Neural cell (in vitro differentiated cells): ENCODE data around the gene ING5. TPM values are rescaled to one million over a fixed set of nuclear protein-coding genes. Genes with fewer than 3 reads are reported as not detected.

Experiments
- H2AFZ ChIP-seq: fragments of 200-600, 300-800 bp; sonication (generic), shearing (Covaris generic); 2 replicates; pipeline ENCODE4 v1.6.0; 2014; ENCODE audit warnings: low read depth, mild to moderate bottlenecking, antibody characterized with exemption, low read length, moderate library complexity
- H3F3A ChIP-seq: fragments of 200-600 bp; shearing (Covaris generic); 2 replicates; pipeline ENCODE4 v1.6.1; 2016; ENCODE audit warnings: mild to moderate bottlenecking, moderate library complexity, mixed read lengths, antibody characterized with exemption, low read length; ENCODE audit not compliant: insufficient read depth, poor library complexity, severe bottlenecking
- H3K27ac ChIP-seq: fragments of 200-600, 300-800 bp; sonication (generic), shearing (Covaris generic); 2 replicates; pipeline ENCODE4 v1.5.1; 2014; ENCODE audit warnings: mild to moderate bottlenecking, low read length, moderate library complexity
- H3K27me3 ChIP-seq: fragments of 300-800, 200-600 bp; sonication (generic), shearing (Covaris generic); 2 replicates; pipeline ENCODE4 v1.6.0; 2014; ENCODE audit warnings: mild to moderate bottlenecking, low read depth, low read length, moderate library complexity; ENCODE audit not compliant: insufficient read depth
- H3K36me3 ChIP-seq: fragments of 300-800, 200-600 bp; sonication (generic), shearing (Covaris generic); 2 replicates; pipeline ENCODE4 v1.5.1; 2014; ENCODE audit warnings: mild to moderate bottlenecking, antibody characterized with exemption, low read length, moderate library complexity; ENCODE audit not compliant: insufficient read depth
- H3K4me2 ChIP-seq: fragments of 300-800, 200-600 bp; sonication (generic), shearing (Covaris generic); 2 replicates; pipeline ENCODE4 v1.6.0; 2014; ENCODE audit warnings: mild to moderate bottlenecking, low read length
- H3K4me3 ChIP-seq: fragments of 300-800, 200-600 bp; sonication (generic), shearing (Covaris generic); 2 replicates; pipeline ENCODE4 v1.5.1; 2014; ENCODE audit warnings: mild to moderate bottlenecking, low read length, moderate library complexity
- H3K79me2 ChIP-seq: fragments of 200-600 bp; shearing (Covaris generic); replicated peaks from 2 replicates; pipeline ENCODE4 v1.6.0; 2014; ENCODE audit warnings: mild to moderate bottlenecking, low read length, moderate library complexity; ENCODE audit not compliant: insufficient read depth
- H3K9ac ChIP-seq: fragments of 300-800, 200-600 bp; sonication (generic), shearing (Covaris generic); 2 replicates; pipeline ENCODE4 v1.6.1; 2016; ENCODE audit warnings: mild to moderate bottlenecking, low read length, mixed read lengths
- H3K9me2 ChIP-seq: fragments of 200-600 bp; shearing (Covaris generic); 2 replicates; pipeline ENCODE4 v1.6.1; 2016; ENCODE audit warnings: mild to moderate bottlenecking, low read length, mixed read lengths; ENCODE audit not compliant: insufficient read depth
- H3K9me3 ChIP-seq: fragments of 200-600, 300-800 bp; sonication (generic), shearing (Covaris generic); 2 replicates; pipeline ENCODE4 v1.6.1; 2016; ENCODE audit warnings: mild to moderate bottlenecking, mixed run types, low read length, moderate library complexity, mixed read lengths
- H4K20me1 ChIP-seq: fragments of 200-600 bp; shearing (Covaris generic); 2 replicates; pipeline ENCODE4 v1.6.1; 2016; ENCODE audit warnings: mild to moderate bottlenecking, mixed run types; ENCODE audit not compliant: insufficient read depth
- CTCF ChIP-seq: fragments of 450-650 bp; IDR thresholded peaks from 2 replicates; pipeline ENCODE4 v1.5.1; 2014; ENCODE audit warnings: antibody characterized with exemption, mild to moderate bottlenecking, moderate library complexity; ENCODE audit not compliant: poor library complexity, severe bottlenecking
- EP300 ChIP-seq: fragments of 450-650 bp; conservative IDR thresholded peaks from 2 replicates; pipeline ENCODE4 v1.6.1; 2014; ENCODE audit warnings: antibody characterized with exemption, mild to moderate bottlenecking, moderate library complexity; ENCODE audit not compliant: poor library complexity, severe bottlenecking
- EZH2 ChIP-seq: fragments of 200-600, 300-800 bp; shearing (Covaris generic), sonication (generic); IDR thresholded peaks from 2 replicates; pipeline ENCODE4 v1.6.1; 2014; ENCODE audit warnings: antibody characterized with exemption, low read length, borderline replicate concordance, mild to moderate bottlenecking; ENCODE audit not compliant: insufficient read depth, poor library complexity, severe bottlenecking
- MXI1 ChIP-seq: fragments of 450-650 bp; conservative IDR thresholded peaks from 2 replicates; pipeline ENCODE4 v1.6.1; 2014; ENCODE audit warnings: antibody characterized with exemption, mild to moderate bottlenecking; ENCODE audit not compliant: poor library complexity, severe bottlenecking
- POLR2AphosphoS5 ChIP-seq: IDR thresholded peaks from 2 replicates; pipeline ENCODE4 v1.6.1; 2012
- RAD21 ChIP-seq: fragments of 450-650 bp; conservative IDR thresholded peaks from 2 replicates; pipeline ENCODE4 v1.6.1; 2014; ENCODE audit warnings: antibody characterized with exemption, mild to moderate bottlenecking, moderate library complexity
- SMC3 ChIP-seq: fragments of 450-650 bp; conservative IDR thresholded peaks from 2 replicates; pipeline ENCODE4 v1.6.1; 2014; ENCODE audit warnings: antibody characterized with exemption, mild to moderate bottlenecking, moderate library complexity; ENCODE audit not compliant: poor library complexity
- TAF1 ChIP-seq: IDR thresholded peaks from 2 replicates; pipeline ENCODE4 v1.6.1; 2012; ENCODE audit warnings: low read depth
- polyA plus RNA-seq: library from polyadenylated mRNA; depleted of rRNA; stranded (reverse); fragments of >200 nt; gene quantifications from 2 replicates; pipeline ENCODE4 v1.2.3, GENCODE V29; 2014
- TF ChIP-seq, protein P1 (sequence below): IDR thresholded peaks from 2 replicates; pipeline ENCODE4 v1.6.1; 2012; ENCODE audit warnings: borderline replicate concordance

ING5 gene
- polyA plus RNA-seq, 1 donor from 2014 or later, result 22.8 TPM

- Histone ChIP-seq H3K9ac (no peak overlapping the region), H3K27ac (no peak overlapping the region), H3F3A (no peaks in the 10 kb centered on the region), H3K27me3 (no peaks in the 10 kb centered on the region), H3K36me3 (peaks cover 7% of the 10 kb centered on the region), H3K4me3 (no peak overlapping the region), H3K4me2 (no peak overlapping the region), H3K9me3 (peaks cover 5% of the 10 kb centered on the region), H2AFZ (no peak overlapping the region), H3K79me2 (no peaks in the 10 kb centered on the region), H4K20me1 (no peaks in the 10 kb centered on the region), H3K9me2 (no peaks in the 10 kb centered on the region)
- TF ChIP-seq POLR2AphosphoS5 (no peak), SMC3 (no peak), MXI1 (no peak)
- TF ChIP-seq, protein P1, sequence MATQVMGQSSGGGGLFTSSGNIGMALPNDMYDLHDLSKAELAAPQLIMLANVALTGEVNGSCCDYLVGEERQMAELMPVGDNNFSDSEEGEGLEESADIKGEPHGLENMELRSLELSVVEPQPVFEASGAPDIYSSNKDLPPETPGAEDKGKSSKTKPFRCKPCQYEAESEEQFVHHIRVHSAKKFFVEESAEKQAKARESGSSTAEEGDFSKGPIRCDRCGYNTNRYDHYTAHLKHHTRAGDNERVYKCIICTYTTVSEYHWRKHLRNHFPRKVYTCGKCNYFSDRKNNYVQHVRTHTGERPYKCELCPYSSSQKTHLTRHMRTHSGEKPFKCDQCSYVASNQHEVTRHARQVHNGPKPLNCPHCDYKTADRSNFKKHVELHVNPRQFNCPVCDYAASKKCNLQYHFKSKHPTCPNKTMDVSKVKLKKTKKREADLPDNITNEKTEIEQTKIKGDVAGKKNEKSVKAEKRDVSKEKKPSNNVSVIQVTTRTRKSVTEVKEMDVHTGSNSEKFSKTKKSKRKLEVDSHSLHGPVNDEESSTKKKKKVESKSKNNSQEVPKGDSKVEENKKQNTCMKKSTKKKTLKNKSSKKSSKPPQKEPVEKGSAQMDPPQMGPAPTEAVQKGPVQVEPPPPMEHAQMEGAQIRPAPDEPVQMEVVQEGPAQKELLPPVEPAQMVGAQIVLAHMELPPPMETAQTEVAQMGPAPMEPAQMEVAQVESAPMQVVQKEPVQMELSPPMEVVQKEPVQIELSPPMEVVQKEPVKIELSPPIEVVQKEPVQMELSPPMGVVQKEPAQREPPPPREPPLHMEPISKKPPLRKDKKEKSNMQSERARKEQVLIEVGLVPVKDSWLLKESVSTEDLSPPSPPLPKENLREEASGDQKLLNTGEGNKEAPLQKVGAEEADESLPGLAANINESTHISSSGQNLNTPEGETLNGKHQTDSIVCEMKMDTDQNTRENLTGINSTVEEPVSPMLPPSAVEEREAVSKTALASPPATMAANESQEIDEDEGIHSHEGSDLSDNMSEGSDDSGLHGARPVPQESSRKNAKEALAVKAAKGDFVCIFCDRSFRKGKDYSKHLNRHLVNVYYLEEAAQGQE, result no peak
Measured at GRCh38 chr2:241764275-241765241, 62.7 kb downstream of the ING5 start.

GRCh38 chr2:241767464-241768250 lies 65.8 kb downstream of the ING5 start:
- H3K27me3 ChIP-seq, result no peaks in the 10 kb centered on the region
- H3K79me2 ChIP-seq, result no peaks in the 10 kb centered on the region
- TF ChIP-seq, protein P1, result no peak
- no peak for TF ChIP-seq POLR2AphosphoS5
- no peak for TF ChIP-seq RAD21
- TF ChIP-seq EZH2, result no peak
- TF ChIP-seq SMC3, result no peak
- no peak for TF ChIP-seq MXI1
- TF ChIP-seq TAF1, result no peak
- TF ChIP-seq CTCF, result no peak
- TF ChIP-seq EP300, result no peak
- no peaks in the 10 kb centered on the region for H4K20me1 ChIP-seq
- no peaks in the 10 kb centered on the region for H3K36me3 ChIP-seq
- no peak overlapping the region for H3K4me2 ChIP-seq
- H3K9ac ChIP-seq, result no peak overlapping the region
- H3K9me2 ChIP-seq, result no peaks in the 10 kb centered on the region
- no peak overlapping the region for H3K27ac ChIP-seq
- no peak overlapping the region for H2AFZ ChIP-seq
- H3K4me3 ChIP-seq, result no peak overlapping the region
- H3K9me3 ChIP-seq, result no peaks in the 10 kb centered on the region
- H3F3A ChIP-seq, result no peaks in the 10 kb centered on the region
